GM23248 (cell line): Measurements from ENCODE around the gene NOX1.

Source experiments
- EZH2 ChIP-seq: fragments of 200-600 bp; sonication (generic); IDR thresholded peaks from 2 replicates; pipeline ENCODE4 v1.6.1; 2018; ENCODE audit warnings: antibody characterized with exemption, mild to moderate bottlenecking; ENCODE audit not compliant: insufficient read depth, poor library complexity, severe bottlenecking
- EZH2phosphoT487 ChIP-seq: fragments of 200-600 bp; sonication (generic); IDR thresholded peaks from 2 replicates; pipeline ENCODE4 v1.6.1; 2018; ENCODE audit warnings: antibody characterized with exemption, moderate library complexity, mild to moderate bottlenecking, low read depth; ENCODE audit not compliant: insufficient read depth

GRCh38 chrX:100895365-100896075 lies 21.4 kb upstream of the NOX1 start:
- no peak for TF ChIP-seq EZH2
- no peak for TF ChIP-seq EZH2phosphoT487
